GM19240 (cell line): ENCODE data around the gene ZBTB17.
"Not testable (repeated sequence)": the region's sequence is repeated elsewhere in the genome, so short reads cannot be mapped to it uniquely, and the experiment has no call there.

Source experiments
- DNase-seq: peaks from one replicate; pipeline ENCODE4 v3.0.0; 2011; ENCODE audit warnings: low spot score; ENCODE audit not compliant: insufficient read length

Gene ZBTB17

GRCh38 chr1:15988856-15989736, 13.2 kb upstream of the ZBTB17 start:
- no peak for DNase-seq

DNA sequence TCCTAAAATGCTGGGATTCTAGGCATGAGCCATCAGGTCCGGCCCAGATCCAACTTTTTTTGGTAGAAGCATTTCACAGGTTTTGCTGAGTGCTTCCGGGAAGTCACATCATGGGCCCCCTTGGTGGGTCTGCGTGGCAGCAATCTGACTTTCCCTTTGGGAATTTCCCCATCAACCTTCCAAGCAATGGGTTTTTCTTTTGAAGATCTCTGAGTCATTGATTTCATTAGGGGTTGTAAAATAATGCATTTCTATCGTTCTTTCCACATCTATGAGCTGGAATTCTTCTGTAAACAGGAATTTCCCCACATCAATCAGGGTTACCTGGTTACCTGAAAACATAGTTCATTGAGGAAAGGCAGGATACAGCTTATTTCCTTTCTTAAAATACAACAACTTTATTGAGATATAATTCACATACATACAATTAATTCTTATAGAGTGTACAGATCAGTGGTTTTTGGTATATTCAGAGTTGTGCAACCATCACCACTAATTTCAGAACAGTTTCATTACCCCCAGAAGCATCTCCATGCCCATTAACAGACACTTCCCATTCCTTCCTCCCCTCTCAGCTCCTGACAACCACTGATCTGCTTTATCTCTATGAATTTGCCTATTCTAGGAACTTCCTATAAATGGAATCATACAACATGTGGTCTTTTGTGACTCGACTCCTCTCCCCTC, 9.9 kb upstream of the ZBTB17 start:
- no peak for DNase-seq

DNA sequence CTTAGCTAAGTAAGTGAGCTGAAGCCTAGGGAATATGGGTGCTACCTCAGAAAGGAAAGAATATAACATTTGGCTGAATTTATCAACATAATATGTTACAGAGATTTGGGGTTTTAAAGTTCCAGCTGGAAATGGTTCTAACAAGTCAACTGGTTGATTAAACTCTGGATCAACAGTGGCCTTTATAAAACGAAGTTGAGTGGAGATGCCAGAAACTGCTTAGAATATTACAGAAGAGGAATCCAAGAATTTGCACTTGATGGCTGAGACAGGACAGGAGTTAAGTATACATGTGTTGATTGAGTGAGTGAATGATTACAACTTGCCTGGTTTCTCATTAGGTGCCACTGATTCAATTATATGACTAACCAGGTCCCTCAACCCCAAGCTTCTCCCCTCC, 7.4 kb upstream of the ZBTB17 start:
- no peak for DNase-seq

GRCh38 chr1:15981679-15982078, 5.8 kb upstream of the ZBTB17 start:
- DNase-seq: no peak

GRCh38 chr1:15977947-15978346, 2.0 kb upstream of the ZBTB17 start:
- DNase-seq: not testable (repeated sequence)

DNA sequence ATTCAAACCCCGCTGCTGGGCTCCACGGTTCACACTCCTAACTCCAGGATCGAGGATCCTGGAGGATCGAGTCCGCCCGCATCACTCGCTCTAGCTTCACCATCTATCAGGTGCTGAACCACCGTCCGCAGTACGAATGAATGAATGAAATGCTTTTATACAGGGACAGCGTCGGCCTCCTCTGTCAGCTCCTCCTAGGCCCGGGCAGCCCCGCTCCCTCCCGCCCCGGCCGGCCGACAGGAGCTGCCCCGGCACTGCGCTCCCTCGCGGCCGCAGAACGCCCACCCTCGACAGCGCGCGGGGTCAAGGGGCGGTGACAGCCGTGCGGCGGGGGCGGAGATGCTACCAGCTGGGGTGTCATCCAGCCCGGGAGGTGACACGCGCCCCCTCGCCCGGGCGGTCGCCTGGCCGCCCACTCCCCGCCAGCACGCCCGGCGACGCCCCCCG, 520 bp downstream of the ZBTB17 start:
- DNase-seq: peak; percentile 33

- peak; percentile 33 for DNase-seq
Observed at GRCh38 chr1:15974855-15975254, 1.0 kb downstream of the ZBTB17 start.

DNA sequence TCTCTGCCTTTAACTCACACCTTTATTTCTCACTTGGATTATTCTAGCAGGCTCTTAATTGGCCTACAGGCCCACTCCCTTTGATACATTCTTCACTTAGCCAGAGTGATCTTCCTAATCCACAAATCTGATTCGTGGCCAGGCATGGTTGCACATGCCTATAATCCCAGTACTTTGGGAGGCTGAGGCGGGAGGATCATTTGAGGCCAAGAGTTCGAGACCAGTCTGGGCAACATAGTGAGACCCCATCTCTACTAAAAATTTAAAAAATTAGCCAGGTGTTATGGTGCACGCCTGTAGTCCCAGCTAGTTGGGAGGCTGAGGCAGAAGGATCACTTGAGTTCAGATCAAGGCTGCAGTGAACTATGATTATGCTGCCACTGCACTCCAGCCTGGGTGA, 2.1 kb downstream of the ZBTB17 start:
- no peak for DNase-seq

DNA sequence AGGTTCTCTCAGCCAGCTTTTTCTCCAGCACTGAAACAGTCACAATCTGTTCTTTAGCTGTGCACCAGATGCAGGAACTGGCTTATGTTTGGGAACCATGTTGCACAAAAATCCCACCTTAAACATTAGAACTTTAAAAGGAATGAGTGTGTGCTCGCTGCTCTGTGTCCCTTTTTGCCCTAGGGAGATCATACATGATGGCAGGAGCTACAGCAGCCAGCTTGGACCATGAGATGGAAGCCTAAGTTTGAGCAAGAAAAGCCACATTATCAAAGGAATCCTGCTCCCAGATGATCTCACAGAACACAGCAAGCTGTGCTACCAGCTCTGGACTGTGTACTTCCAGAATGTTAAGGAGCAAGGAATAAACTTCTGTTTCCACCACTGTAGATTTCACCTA, 3.5 kb downstream of the ZBTB17 start:
- no peak for DNase-seq

DNA sequence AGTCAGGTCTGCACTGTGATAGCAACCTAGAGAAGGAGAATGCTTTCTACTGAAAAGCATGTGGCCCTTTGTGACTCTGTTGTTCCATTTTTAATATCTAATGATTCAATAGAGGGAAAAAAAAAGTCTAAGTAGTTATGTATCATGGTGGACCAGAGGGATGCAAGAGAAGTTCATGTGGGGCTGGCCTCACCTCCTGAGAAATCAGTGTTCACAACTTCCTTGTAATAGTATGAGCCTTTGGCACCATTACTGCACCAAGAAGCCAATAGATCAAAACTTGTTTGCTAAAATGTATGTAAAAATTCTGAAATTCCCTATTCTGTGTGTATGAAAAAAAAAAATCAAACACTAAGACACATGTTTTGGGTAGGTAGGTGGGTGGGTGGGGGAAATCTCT, 5.0 kb downstream of the ZBTB17 start:
- DNase-seq: no peak

DNA sequence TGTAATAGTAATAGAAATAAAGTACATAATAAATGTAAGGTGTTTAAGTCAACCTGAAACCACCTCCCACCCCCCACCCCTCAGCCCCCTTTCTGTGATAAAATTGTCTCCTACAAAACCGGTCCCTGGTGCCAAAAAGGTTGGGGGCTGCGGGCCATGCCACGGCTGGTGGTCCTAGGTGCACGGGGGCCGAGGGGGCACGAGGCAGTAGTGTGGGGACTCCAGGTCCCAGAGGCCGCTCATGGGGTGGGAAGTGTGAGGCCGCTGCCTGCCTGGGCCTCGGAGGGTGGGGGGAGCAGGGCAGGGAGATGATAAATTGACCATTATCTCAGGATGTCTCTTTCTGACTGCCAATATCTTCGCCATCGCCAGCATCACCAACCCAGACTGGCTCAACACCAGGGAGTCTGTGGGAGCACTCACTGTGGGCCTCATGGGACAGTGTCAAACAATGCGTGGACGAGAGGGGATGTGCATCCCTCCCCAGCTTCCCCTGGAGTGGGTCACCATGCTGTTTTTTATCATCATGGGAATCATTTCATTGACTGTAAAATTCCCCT, 6.5 kb downstream of the ZBTB17 start:
- DNase-seq: no peak

GRCh38 chr1:15968172-15968571, 7.7 kb downstream of the ZBTB17 start:
- no peak for DNase-seq

GRCh38 chr1:15966956-15967344, 9.0 kb downstream of the ZBTB17 start:
- DNase-seq: no peak

DNA sequence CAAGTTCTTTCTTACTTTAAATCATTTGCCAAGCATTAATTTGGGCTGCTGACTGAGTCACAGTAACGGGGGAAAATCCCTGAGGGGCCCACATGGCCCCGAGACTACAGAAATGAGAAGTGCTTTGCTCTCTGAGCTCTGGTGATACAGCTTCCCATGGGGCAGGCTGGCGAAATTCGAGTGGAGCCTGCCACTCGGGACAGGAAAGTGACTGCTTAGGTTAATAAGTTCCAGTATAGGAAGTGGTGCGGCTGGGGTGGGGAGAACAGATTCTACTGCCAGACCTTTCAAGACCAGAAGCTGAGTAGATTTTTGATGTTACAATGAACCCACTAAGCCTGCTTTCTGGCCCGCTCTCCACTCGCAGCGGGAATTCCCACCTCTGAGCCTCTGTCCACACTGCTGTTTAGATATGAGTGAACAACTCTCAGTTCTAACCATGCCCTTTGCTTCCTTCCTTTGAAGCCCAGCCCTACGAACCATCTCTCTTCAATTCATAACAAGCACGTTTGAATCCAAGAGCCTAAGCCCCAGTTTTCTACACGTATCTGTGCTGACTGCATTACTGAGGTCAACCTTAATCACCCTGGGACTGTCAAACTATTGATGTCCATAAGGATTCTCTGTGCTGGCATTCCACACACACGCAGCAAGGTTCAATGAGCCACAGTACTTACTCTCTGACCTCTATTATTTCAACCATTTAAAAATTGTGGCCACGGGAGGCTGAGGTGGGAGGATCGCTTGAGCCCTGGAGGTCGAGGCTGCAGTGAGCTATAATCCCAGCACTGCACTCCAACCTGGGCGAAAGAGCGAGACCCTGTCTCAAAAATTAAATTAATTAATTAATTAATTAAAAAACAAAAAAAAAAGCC, 9.6 kb downstream of the ZBTB17 start:
- peak; percentile 67 for DNase-seq

GRCh38 chr1:15965228-15965767, 10.6 kb downstream of the ZBTB17 start:
- DNase-seq: no peak

- no peak for DNase-seq
Observed at GRCh38 chr1:15963968-15964648, 11.8 kb downstream of the ZBTB17 start.

DNA sequence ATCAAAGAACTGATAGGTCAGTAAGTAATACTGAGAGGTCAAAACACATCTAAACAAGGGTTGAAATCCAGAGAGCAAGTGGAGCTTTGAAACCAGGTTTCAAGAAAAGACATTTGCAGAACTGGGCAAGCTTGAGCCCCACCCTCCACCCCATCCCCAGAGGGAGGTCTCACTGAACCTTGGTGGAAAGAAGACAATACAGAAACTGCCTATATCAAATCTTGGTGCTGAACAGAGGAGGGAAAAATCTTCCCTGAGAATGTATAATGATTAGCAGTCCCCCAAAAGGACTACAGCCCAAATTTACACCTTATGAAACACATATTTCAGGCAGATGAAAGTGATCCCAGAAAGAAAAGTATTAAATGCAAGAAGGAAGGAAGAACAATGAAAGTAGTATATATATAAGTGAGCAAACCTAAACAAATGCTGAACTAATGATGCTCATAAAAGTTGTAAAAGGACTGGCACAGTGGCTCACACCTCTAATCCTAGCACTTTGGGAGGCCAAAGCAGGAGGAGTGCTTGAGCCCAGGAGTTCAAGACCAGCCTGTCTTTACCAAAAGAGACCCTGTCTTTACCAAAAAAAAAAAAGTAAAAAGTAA, 12.4 kb downstream of the ZBTB17 start:
- DNase-seq: no peak

GRCh38 chr1:15962671-15963362, 13.1 kb downstream of the ZBTB17 start:
- DNase-seq: no peak

DNA sequence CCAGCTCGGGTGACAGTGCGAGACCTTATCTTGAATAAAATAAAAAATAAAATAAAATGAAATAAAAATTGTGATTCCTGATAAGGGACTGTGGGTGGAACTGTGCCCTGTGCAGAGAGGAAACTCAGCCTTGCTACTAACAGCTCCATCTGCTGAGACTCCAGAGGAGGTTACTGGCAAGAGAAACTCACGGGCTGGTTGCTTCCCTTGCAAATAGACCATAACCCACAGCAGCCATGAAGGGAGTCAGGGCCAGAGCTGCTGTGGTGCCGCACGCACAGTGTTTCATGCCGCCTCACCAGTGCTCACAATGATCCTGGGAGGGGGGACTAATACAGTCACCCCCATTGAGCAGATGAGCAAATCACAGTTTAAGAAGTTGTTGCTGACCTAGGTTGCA, 13.7 kb downstream of the ZBTB17 start:
- no peak for DNase-seq

DNA sequence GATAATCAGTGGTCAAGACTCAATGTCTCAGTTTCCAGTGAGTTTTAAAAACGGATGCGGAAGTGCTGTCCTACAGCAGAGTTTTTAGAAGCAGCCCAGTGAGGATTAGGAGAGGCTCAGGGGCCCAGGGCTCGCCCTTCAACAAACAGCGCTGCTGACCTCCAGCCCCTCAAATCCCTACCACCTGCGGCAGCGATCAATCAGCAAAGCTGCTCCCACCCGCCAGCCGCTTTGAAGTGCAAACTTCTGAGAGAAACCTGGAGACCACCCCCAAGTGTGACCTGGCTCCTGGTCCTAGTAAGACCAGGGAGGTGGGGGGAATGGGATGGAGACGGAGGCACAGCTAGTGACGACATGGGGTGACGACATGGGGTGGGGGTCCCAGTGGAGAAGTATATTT, 14.4 kb downstream of the ZBTB17 start:
- no peak for DNase-seq
